Measurements from ENCODE around the gene CCDC88C.

The CCDC88C gene

GRCh38 chr14:91326514-91327249 lies 90.9 kb downstream of the CCDC88C start:
- no peak for DNase-seq

- no peak for DNase-seq
These were observed 92.7 kb downstream of the CCDC88C start for GRCh38 chr14:91324606-91325575.

- peak; percentile 58 for DNase-seq
These were observed 93.7 kb downstream of the CCDC88C start for GRCh38 chr14:91323671-91324605.

- no peak for DNase-seq
These were observed 94.6 kb downstream of the CCDC88C start for GRCh38 chr14:91323031-91323430.

- no peak for DNase-seq
These were observed 95.0 kb downstream of the CCDC88C start for GRCh38 chr14:91322623-91323022.

- no peak for DNase-seq
These were observed 96.5 kb downstream of the CCDC88C start for GRCh38 chr14:91321131-91321530.

GRCh38 chr14:91320266-91320665 lies 97.4 kb downstream of the CCDC88C start:
- DNase-seq: no peak

GRCh38 chr14:91318911-91319310 lies 98.7 kb downstream of the CCDC88C start:
- DNase-seq: no peak

- no peak for DNase-seq
These were observed 100.0 kb downstream of the CCDC88C start for GRCh38 chr14:91317381-91318308.

GRCh38 chr14:91316761-91317160 lies 100.9 kb downstream of the CCDC88C start:
- no peak for DNase-seq

GRCh38 chr14:91315844-91316267 lies 101.8 kb downstream of the CCDC88C start:
- DNase-seq: no peak

GRCh38 chr14:91313852-91314251 lies 103.8 kb downstream of the CCDC88C start:
- no peak for DNase-seq

GRCh38 chr14:91313154-91313850 lies 104.3 kb downstream of the CCDC88C start:
- DNase-seq: no peak

- no peak for DNase-seq
These were observed 106.3 kb downstream of the CCDC88C start for GRCh38 chr14:91311284-91311662.

GRCh38 chr14:91310606-91311283 lies 106.9 kb downstream of the CCDC88C start:
- DNase-seq: no peak

GRCh38 chr14:91309756-91310280 lies 107.8 kb downstream of the CCDC88C start:
- no peak for DNase-seq

GRCh38 chr14:91308337-91308736 lies 109.3 kb downstream of the CCDC88C start:
- DNase-seq: no peak

GRCh38 chr14:91307652-91308051 lies 110.0 kb downstream of the CCDC88C start:
- DNase-seq: no peak

- no peak for DNase-seq
These were observed 110.6 kb downstream of the CCDC88C start for GRCh38 chr14:91307046-91307445.

- no peak for DNase-seq
These were observed 111.1 kb downstream of the CCDC88C start for GRCh38 chr14:91306547-91306946.
